Osteoblast (primary cell): ENCODE measurements around the gene JPT2. TPM values are rescaled to one million over a fixed set of nuclear protein-coding genes. Genes with fewer than 3 reads are reported as not detected.

Experiments
- DNase-seq: peaks from one replicate; pipeline ENCODE4 v3.0.0; 2011; ENCODE audit warnings: low spot score, mixed read lengths; ENCODE audit not compliant: insufficient read length; ENCODE audit errors: missing footprints
- H2AFZ ChIP-seq: 2 replicates; pipeline ENCODE4 v1.6.0; 2011; ENCODE audit warnings: mild to moderate bottlenecking, low read length
- H3K27ac ChIP-seq: 2 replicates; pipeline ENCODE4 v1.5.1; 2011; ENCODE audit warnings: mild to moderate bottlenecking, low read depth, low read length, moderate library complexity
- H3K27me3 ChIP-seq: 2 replicates; pipeline ENCODE4 v1.6.0; 2012; ENCODE audit warnings: mild to moderate bottlenecking, control low read depth, inconsistent platforms, low read length, moderate library complexity; ENCODE audit not compliant: insufficient read depth
- H3K36me3 ChIP-seq: 2 replicates; pipeline ENCODE4 v1.5.1; 2011; ENCODE audit warnings: mild to moderate bottlenecking, low read length, control low read depth, moderate library complexity; ENCODE audit not compliant: insufficient read depth
- H3K4me1 ChIP-seq: 2 replicates; pipeline ENCODE4 v1.5.1; 2011; ENCODE audit warnings: mild to moderate bottlenecking, low read length, control low read depth, moderate library complexity; ENCODE audit not compliant: insufficient read depth
- H3K4me2 ChIP-seq: 2 replicates; pipeline ENCODE4 v1.6.0; 2011; ENCODE audit warnings: mild to moderate bottlenecking, low read length; ENCODE audit not compliant: insufficient read depth
- H3K4me3 ChIP-seq: fragments of 200-600 bp; sonication (generic); 3 replicates; pipeline ENCODE4 v1.5.1; 2012; ENCODE audit warnings: mild to moderate bottlenecking, low read length, inconsistent platforms; ENCODE audit not compliant: insufficient read depth
- H3K79me2 ChIP-seq: 2 replicates; pipeline ENCODE4 v1.6.0; 2012; ENCODE audit warnings: mild to moderate bottlenecking, low read length, control low read depth, inconsistent platforms; ENCODE audit not compliant: insufficient read depth
- H3K9me3 ChIP-seq: 2 replicates; pipeline ENCODE4 v1.5.1; 2011; ENCODE audit warnings: low read depth, low read length, control low read depth
- H4K20me1 ChIP-seq: 2 replicates; pipeline ENCODE4 v1.6.0; 2012; ENCODE audit warnings: mild to moderate bottlenecking, low read length, control low read depth; ENCODE audit not compliant: insufficient read depth
- CTCF ChIP-seq: IDR thresholded peaks from 2 replicates; pipeline ENCODE4 v1.5.1; 2011; ENCODE audit warnings: mild to moderate bottlenecking, low read depth, low read length, moderate library complexity; ENCODE audit errors: extremely low read depth
- total RNA-seq: library from RNA; depleted of rRNA; stranded (reverse); fragments of >200 nt; gene quantifications from 2 replicates; pipeline ENCODE4 v1.2.3, GENCODE V29; 2012

JPT2 gene
- total RNA-seq, 1 donor: 22.8 TPM

- no peaks in the 10 kb centered on the region for H3K27me3 ChIP-seq
- peaks cover 26% of the 10 kb centered on the region for H3K4me1 ChIP-seq
- peaks cover 36% of the 10 kb centered on the region for H4K20me1 ChIP-seq
- H2AFZ ChIP-seq: peak within 1 kb of the TSS; percentile 96
- H3K9me3 ChIP-seq: no peaks in the 10 kb centered on the region
- peaks cover 50% of the 10 kb centered on the region for H3K79me2 ChIP-seq
- peak within 1 kb of the TSS; percentile 90 for H3K27ac ChIP-seq
- H3K36me3 ChIP-seq: peaks cover 20% of the 10 kb centered on the region
- peak; percentile 68 for TF ChIP-seq CTCF
- H3K4me3 ChIP-seq: peak within 1 kb of the TSS; percentile 97
- H3K4me2 ChIP-seq: peak within 1 kb of the TSS; percentile 91
- peak; percentile 99 for DNase-seq
These were observed 27.8 kb downstream of the JPT2 start, which contains the start of gene MAPK8IP3 for GRCh38 chr16:1705688-1706385. TSS of gene MAPK8IP3 (plus strand) at chr16:1706195. CDS start at chr16:1706340, 145 bp downstream.

- Histone ChIP-seq H3K27me3 (no peaks in the 10 kb centered on the region), H3K79me2 (peaks cover 58% of the 10 kb centered on the region), H3K27ac (peak overlapping the region; percentile 76), H3K4me1 (peaks cover 26% of the 10 kb centered on the region), H3K9me3 (no peaks in the 10 kb centered on the region), H3K4me2 (peak overlapping the region; percentile 91), H2AFZ (peak overlapping the region; percentile 90), H3K36me3 (peaks cover 13% of the 10 kb centered on the region), H4K20me1 (peaks cover 43% of the 10 kb centered on the region), H3K4me3 (peak overlapping the region; percentile 97)
- DNase-seq: peak; percentile 92
- TF ChIP-seq CTCF: no peak
These were observed 28.5 kb downstream of the JPT2 start for GRCh38 chr16:1706386-1707192.

GRCh38 chr16:1707193-1707790 lies 29.2 kb downstream of the JPT2 start:
- peak overlapping the region; percentile 54 for H3K27ac ChIP-seq
- DNase-seq: peak; percentile 95
- peak overlapping the region; percentile 91 for H3K4me2 ChIP-seq
- peaks cover 47% of the 10 kb centered on the region for H4K20me1 ChIP-seq
- peaks cover 63% of the 10 kb centered on the region for H3K79me2 ChIP-seq
- H3K27me3 ChIP-seq: no peaks in the 10 kb centered on the region
- H3K9me3 ChIP-seq: no peaks in the 10 kb centered on the region
- peaks cover 26% of the 10 kb centered on the region for H3K4me1 ChIP-seq
- H3K4me3 ChIP-seq: peak overlapping the region; percentile 97
- TF ChIP-seq CTCF: no peak
- H3K36me3 ChIP-seq: peaks cover 7% of the 10 kb centered on the region
- H2AFZ ChIP-seq: peak overlapping the region; percentile 81
